GM12892 (cell line): ENCODE data around the gene TMPRSS13.

Source experiments
- POLR2A ChIP-seq: IDR thresholded peaks from 2 replicates; pipeline ENCODE4 v1.6.1; 2011; ENCODE audit warnings: low read depth, low read length, control low read depth
- POLR2AphosphoS5 ChIP-seq: IDR thresholded peaks from 2 replicates; pipeline ENCODE4 v1.6.1; 2011; ENCODE audit warnings: low read depth, low read length, control low read depth

GRCh38 chr11:117887431-117888138 is 41.6 kb downstream of the TMPRSS13 start:
- TF ChIP-seq POLR2A: no peak
- TF ChIP-seq POLR2AphosphoS5: no peak
